ENCODE data around the gene ULK2.

Gene ULK2

DNA sequence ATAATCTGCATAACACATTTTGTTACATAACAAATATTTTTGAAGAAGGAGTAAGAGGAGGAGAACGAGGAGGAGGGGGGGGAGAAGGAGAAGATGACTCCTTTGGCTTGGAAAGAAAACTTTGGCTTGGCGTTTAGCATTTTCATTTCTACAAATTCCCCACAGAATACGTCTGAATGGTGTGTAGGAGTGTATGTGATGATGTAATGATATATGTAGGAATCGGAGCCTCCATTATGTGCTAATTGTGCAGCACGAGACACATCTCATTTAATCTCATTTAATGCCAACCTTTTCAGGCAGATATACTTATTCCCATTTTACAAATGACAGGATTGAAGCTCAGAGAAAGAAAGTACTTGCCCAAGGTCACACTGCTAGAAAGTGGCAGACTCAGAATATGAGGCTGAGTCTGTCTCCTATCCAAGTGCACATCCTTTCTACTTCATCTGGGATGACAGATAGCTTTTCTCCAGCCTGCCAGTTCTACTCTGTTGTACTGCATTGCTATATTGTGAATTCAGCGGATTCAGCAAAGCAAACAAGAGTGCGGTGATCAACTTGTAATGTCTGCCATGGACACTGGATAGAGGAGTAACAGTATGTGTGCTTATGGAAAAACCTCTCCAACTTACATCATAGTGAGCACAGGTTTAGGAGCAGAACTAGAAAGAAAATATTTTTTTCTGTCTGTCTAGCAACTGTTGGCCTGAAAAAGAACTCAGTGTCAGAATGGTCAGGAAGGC lies 140.9 kb downstream of the ULK2 start:
- H3K4me3 ChIP-seq (ENCODE audit: low read length) = no peak overlapping the region
- no peak for TF ChIP-seq ZNF274 (IDR thresholded peaks at IDR 0.05; ENCODE audit: low read depth, low read length)

DNA sequence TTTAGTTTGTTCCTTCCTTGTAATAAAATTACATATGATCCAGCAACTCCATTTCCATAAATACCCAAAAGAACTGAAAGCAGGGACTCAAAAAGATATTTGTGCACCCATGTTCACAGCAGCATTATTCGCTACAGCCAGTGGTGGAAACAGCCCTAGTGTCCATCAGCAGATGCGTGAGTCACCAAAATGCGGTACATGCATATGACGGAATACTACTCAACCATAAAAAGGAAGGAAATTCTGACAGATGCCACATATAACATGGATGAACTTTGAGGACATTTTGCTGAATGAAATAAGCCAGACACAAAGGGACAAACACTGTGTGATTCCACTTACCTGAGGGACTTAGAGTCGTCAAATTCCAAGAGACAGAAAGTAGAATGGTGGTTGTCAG lies 142.2 kb downstream of the ULK2 start:
- TF ChIP-seq ZNF274 (IDR thresholded peaks at IDR 0.05; ENCODE audit: low read depth, low read length) = no peak
- H3K4me3 ChIP-seq (ENCODE audit: low read length) = no peak overlapping the region

DNA sequence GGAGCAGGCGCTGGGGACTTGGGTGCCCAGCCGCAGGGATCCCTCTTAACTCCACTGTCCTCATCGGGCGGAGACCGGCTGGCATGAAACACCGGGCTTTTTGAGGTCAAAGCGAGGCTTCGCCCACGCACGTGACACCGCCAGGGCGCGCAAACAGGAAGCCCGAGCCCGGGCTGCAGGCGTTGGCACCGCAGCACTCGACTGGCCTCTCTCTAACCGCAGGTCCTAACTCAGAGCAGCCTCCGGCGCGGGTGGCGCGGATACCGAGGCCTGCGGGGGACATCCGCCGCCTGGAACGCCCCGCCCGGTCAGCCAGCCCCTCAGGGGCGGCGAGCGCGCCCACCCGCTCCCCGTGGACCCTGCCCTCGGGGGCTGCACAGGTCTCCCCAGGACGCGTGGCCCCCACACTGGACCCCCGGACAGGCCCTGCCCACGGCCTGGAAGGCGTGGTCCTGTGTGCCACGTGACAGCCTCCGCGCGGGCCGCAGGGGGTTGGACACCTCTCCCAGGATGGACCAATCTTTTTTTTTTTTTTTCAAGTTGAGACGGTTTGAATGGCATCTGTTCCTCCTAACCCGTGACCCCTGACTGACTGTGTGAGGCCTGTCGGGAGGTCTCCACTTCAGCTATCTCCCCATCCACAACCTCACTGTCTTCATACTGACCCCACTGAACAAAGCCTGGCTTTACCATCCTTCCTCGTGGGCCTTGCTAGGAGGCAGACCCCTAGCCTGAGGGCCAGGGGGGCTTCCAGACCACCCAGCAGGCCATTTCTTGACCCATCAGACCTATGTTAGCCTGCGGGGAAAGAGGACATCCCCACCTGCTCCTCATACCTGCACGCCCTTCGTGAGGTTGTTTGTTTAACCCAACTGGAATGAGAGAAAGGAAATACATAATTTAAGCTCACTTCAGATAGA lies 143.0 kb downstream of the ULK2 start:
- no peak overlapping the region for H3K4me3 ChIP-seq (ENCODE audit: low read length)
- TF ChIP-seq ZNF274 (IDR thresholded peaks at IDR 0.05; ENCODE audit: low read depth, low read length) = no peak

DNA sequence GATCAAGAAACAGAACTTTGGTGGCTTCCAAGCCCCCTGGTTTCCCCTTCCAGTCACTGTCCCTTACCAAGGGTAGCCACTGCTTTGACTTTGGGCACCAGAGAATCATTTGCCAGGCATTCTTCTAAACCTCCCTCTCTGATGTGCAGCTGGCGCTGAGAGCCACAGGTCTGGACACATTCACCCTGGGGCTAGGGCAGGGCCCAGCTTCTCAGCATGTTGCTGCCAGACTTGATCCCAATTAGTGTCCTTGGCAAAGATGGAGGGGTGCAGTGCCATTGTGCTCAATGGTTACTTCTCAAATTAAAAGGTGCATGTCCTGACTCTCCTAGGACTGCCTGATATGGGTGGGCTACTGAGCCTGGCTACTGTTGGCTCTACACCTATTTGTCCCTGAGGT lies 143.8 kb downstream of the ULK2 start:
- H3K4me3 ChIP-seq (ENCODE audit: low read length) = no peak overlapping the region
- no peak for TF ChIP-seq ZNF274 (IDR thresholded peaks at IDR 0.05; ENCODE audit: low read depth, low read length)

All from GM08714 (cell line).